HG03060 (cell line): ENCODE measurements around the gene HTR3B.

ENCODE experiments used
- ATAC-seq: cut with Tn5 transposase; IDR thresholded peaks from one replicate; pipeline ENCODE4 v1.9.1; 2021; ENCODE audit warnings: low read depth, moderate number of reproducible peaks; ENCODE audit not compliant: unreplicated experiment

The HTR3B gene

DNA sequence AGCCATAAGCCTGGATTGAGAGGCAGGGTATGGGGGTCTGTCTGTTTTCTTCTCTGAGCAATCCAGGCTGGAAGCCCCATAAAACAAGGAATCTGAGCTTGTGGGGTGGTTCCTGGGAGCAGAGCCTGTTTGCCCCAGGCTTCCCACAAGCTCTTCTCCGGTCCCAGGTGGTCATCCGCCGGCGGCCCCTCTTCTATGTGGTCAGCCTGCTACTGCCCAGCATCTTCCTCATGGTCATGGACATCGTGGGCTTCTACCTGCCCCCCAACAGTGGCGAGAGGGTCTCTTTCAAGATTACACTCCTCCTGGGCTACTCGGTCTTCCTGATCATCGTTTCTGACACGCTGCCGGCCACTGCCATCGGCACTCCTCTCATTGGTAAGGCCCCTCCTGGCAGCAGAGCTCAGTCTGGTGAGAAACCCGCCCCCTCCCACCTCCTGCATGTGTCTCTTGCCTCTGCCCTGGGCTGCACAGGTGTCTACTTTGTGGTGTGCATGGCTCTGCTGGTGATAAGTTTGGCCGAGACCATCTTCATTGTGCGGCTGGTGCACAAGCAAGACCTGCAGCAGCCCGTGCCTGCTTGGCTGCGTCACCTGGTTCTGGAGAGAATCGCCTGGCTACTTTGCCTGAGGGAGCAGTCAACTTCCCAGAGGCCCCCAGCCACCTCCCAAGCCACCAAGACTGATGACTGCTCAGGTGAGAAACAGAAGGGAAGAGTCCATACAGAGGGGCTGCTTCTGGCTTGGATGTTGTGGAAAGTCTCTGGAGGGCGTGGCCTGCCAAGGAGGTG is 82.0 kb downstream of the HTR3B start:
- no peak for ATAC-seq

DNA sequence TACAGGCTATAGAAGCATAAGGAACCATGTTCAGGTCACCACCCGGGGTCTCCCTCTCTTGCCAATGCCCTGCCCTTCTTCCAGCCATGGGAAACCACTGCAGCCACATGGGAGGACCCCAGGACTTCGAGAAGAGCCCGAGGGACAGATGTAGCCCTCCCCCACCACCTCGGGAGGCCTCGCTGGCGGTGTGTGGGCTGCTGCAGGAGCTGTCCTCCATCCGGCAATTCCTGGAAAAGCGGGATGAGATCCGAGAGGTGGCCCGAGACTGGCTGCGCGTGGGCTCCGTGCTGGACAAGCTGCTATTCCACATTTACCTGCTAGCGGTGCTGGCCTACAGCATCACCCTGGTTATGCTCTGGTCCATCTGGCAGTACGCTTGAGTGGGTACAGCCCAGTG is 84.8 kb downstream of the HTR3B start:
- ATAC-seq, result no peak

DNA sequence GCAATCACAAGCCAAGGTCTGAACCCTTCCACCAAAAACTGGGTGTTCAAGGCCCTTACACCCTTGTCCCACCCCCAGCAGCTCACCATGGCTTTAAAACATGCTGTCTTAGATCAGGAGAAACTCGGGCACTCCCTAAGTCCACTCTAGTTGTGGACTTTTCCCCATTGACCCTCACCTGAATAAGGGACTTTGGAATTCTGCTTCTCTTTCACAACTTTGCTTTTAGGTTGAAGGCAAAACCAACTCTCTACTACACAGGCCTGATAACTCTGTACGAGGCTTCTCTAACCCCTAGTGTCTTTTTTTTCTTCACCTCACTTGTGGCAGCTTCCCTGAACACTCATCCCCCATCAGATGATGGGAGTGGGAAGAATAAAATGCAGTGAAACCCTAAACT is 85.3 kb downstream of the HTR3B start:
- ATAC-seq, result no peak

DNA sequence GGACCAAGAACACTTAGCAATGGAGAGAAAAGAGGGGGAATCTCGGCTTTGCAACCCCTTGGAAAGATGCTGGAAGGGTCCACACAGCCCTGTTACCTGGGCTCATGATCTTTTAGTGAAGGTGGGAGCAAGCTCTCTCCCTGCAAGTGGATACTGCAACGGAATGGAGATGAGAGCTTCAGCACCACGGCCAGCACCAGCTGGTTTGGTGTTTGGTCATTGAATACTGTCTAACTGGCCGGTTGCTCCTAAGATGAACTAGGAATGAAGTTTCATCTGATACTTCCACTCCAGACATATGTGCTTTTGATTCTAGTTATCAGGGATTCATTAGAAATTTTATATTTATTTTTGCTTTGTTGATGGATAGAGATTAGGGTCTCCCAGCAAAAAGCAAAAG is 86.6 kb downstream of the HTR3B start:
- ATAC-seq, result no peak

DNA sequence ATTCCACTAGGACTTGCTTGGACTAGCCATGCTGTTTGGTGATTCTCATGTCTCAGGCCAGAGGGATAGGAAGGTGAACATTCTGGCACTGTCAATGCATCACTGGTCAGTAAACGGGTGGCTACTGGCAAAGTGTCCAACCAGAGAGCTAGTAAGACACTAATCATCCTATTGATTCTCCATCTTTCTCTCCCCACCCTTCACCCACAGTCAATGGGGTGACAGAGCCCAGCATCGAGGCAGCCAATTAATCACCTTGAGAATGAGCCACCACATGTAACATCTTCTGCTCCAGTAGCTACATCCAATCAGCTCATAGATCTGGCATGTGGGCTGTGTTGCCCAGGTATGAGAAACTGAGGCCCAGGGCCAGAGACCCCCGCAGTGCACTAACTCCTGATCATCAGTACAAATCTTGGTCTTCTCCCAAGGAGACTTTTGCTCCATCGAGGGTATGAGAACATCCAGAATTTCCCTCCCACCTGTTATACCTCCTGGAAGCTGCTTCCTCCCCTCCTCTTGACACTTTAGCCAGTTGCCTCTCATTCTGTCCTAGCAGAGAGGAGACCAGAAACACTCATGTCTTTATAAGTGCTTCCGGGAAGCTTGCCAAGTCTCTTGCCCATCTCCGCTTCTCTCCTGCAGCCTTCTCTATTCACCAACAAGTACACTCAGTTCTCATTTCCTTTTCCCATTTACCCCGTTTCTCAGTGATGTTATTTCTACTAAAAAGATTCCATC is 87.3 kb downstream of the HTR3B start:
- ATAC-seq, result no peak

DNA sequence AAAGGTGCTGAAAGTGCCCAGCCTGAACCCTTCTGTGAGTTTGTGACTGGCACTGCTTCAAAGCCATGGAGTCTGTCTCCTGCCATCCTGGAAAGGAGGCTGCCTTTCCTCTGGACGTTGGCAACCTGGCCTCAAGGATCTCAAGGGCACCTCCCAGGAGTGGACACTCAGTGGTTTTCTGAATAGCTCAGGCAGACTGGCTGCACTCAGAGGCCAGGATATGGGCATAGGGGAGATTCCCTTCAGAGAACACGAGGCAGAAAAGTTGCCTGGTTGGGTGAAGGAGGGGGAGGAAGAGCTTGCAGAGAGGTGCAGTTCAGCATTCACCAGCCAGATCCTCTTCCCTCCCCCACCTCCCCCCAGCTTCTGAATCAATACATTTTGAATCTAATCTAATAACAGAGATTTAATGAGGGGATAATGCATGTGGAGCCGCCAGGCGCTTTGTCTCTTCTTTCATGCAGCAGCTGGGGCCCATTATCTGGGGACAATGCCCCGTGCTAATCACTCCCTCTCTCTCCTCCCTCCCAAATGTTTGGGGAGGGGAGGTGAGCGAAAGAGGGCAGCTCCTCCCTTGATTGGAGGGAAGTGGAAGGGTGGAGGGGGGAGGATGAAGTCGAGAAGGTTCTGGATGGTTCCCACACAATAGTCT is 88.0 kb downstream of the HTR3B start:
- ATAC-seq, result no peak

DNA sequence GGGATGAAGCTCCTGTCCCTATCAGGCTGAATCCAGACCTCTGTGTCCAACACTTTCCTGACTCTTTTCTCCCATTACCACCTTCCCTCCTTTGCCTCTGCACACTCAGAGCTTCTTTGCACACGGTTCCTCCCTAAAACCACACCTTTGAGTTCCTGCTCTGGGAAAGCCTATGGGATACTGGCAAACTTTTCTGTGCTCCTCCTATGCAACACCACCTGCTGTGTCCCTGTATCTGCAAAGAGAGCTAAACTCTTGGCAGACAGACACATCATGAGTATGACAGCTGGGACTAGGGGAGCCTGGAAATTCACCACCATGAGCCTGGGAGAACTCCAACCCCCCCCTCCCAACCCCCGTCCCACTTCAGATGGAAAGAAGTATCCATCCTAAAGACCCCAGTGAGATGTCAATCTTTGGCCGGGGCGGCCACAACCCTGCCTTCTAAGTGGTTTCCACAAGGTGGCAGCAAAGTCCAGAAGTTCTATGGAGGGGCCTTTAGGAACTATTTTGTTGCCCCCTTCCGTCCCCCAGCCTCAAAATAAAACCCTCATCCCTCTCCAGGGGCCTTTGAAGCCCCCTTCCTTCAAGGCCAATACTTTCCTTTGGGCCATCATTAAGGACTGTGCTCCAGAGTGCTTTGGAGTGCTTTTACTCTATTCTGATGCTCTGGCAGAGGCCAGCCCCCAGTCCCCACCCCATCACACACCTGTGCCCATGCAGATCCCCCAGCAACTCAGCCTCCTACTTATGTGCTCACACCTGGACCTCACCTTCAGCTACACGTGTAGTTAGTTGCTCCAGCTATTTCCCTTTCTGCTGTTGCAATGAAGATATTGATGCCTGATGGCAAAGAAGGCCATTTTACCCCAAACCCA is 89.7 kb downstream of the HTR3B start:
- no peak for ATAC-seq
